CD4-positive, alpha-beta memory T cell (primary cell): ENCODE data around the gene SRCAP. TPM values are rescaled to one million over a fixed set of nuclear protein-coding genes. Genes with fewer than 3 reads are reported as not detected.

Source experiments
- CTCF ChIA-PET: fragments of 350-600 bp; sonication (Branson Sonifier 250); formaldehyde crosslinking; loops from one replicate; lab custom pipeline; 2021; ENCODE audit warnings: inconsistent platforms; ENCODE audit not compliant: partially characterized antibody; lab: Charles Lee
- POLR2A ChIA-PET: fragments of 350-600 bp; sonication (Branson Sonifier 250); formaldehyde crosslinking; loops from one replicate; lab custom pipeline; 2021; ENCODE audit not compliant: partially characterized antibody; lab: Charles Lee
- DNase-seq, 5 donors: peaks; one replicate each; pipeline versions ENCODE4 v3.0.0 to v3.0.0-alpha.2; 2020 to 2022; ENCODE audit warnings: mixed read lengths in 1 of 5
- H3K27ac ChIP-seq: one replicate; pipeline ENCODE4 v1.7.0; 2013; ENCODE audit warnings: low read depth, low read length
- H3K27me3 ChIP-seq: 2 replicates; pipeline ENCODE4 v1.7.0; 2013; ENCODE audit warnings: mild to moderate bottlenecking, low read length, moderate library complexity; ENCODE audit not compliant: insufficient read depth
- H3K36me3 ChIP-seq: 2 replicates; pipeline ENCODE4 v1.7.0; 2013; ENCODE audit warnings: mild to moderate bottlenecking, low read length, moderate library complexity; ENCODE audit not compliant: insufficient read depth
- H3K4me1 ChIP-seq: 2 replicates; pipeline ENCODE4 v1.7.0; 2013; ENCODE audit warnings: mild to moderate bottlenecking, low read length, moderate library complexity; ENCODE audit not compliant: insufficient read depth
- H3K4me3 ChIP-seq, 2 donors: one replicate each; pipeline ENCODE4 v1.7.0; 2013; ENCODE audit warnings: low read length in 2 of 2, mild to moderate bottlenecking in 1 of 2
- H3K9me3 ChIP-seq, 2 donors: one replicate each; pipeline ENCODE4 v1.7.0; 2013; ENCODE audit warnings: low read length in 2 of 2, control low read depth in 1 of 2; ENCODE audit not compliant: control insufficient read depth in 1 of 2
- H3K27ac Mint-ChIP-seq, 7 donors: one replicate each; pipeline ENCODE4 v1.8.0; 2020 to 2021; ENCODE audit warnings: mixed read lengths in 7 of 7, mild to moderate bottlenecking in 6 of 7, inconsistent platforms in 3 of 7, moderate library complexity in 3 of 7
- H3K27me3 Mint-ChIP-seq, 2 donors: one replicate each; pipeline ENCODE4 v1.8.0; 2020 to 2021; ENCODE audit warnings: mixed read lengths in 2 of 2
- H3K36me3 Mint-ChIP-seq, 2 donors: one replicate each; pipeline ENCODE4 v1.8.0; 2020 to 2021; ENCODE audit warnings: mixed read lengths in 2 of 2, inconsistent platforms in 1 of 2, mild to moderate bottlenecking in 1 of 2
- H3K4me1 Mint-ChIP-seq, 4 donors: one replicate each; pipeline ENCODE4 v1.8.0; 2020 to 2021; ENCODE audit warnings: mixed read lengths in 4 of 4, mild to moderate bottlenecking in 1 of 4
- H3K4me3 Mint-ChIP-seq, 8 donors: one replicate each; pipeline ENCODE4 v1.8.0; 2020 to 2021; ENCODE audit warnings: mixed read lengths in 8 of 8, mild to moderate bottlenecking in 7 of 8, moderate library complexity in 6 of 8, inconsistent platforms in 3 of 8
- H3K9me3 Mint-ChIP-seq, 8 donors: one replicate each; pipeline ENCODE4 v1.8.0; 2020 to 2021; ENCODE audit warnings: mixed read lengths in 8 of 8, mild to moderate bottlenecking in 5 of 8, inconsistent platforms in 3 of 8, moderate library complexity in 1 of 8
- intact Hi-C: fragments of 100-400 bp; cut with micrococcal nuclease; formaldehyde crosslinking; loops from one replicate; pipeline ENCODE4 v1.15.1; 2023
- polyA plus RNA-seq, 2 donors: library from polyadenylated mRNA; unstranded; fragments of 300-500 nt; fragmentation: Illumina TruSeq; gene quantifications; one replicate each; pipeline ENCODE4 v1.2.3, GENCODE V29; 2021
- total RNA-seq, 2 experiments: library from RNA; stranded (reverse); gene quantifications; one replicate each; pipeline ENCODE4 v1.2.3, GENCODE V29; 2021

SRCAP gene
- total and polyA plus RNA-seq, 4 experiments from 2014 or later, result 1.2 to 115 (median 68.3) TPM

- Histone ChIP-seq H3K27ac (no peak overlapping the region), H3K27me3 (no peaks in the 10 kb centered on the region), H3K4me3 (no peak overlapping the region), H3K36me3 (peaks cover 23% of the 10 kb centered on the region), H3K9me3 (no peaks in the 10 kb centered on the region), H3K4me1 (peaks cover 28% of the 10 kb centered on the region)
- H3K27ac Mint-ChIP-seq, result peak overlapping the region in 1 of 7 donors; percentile 66
- intact Hi-C loops, result no loop called here
- peaks cover 0 to 2% (median 0%) of the 10 kb centered on the region in 8 donors for H3K9me3 Mint-ChIP-seq
- H3K4me1 Mint-ChIP-seq, result peaks cover 9 to 36% (median 26%) of the 10 kb centered on the region in 4 donors
- no peaks in the 10 kb centered on the region for H3K27me3 Mint-ChIP-seq
- DNase-seq, result no peak
- ChIA-PET POLR2A (interaction anchor here (3.0 kb wide), 2 partner anchors 11 kb away, joined by 13 to 16 read pairs; partner anchors contain the start of gene PHKG2), CTCF (no interaction called here)
- H3K36me3 Mint-ChIP-seq, result peaks cover 19 to 54% of the 10 kb centered on the region in 2 donors
- H3K4me3 Mint-ChIP-seq, result peak overlapping the region in 1 of 8 donors; percentile 30
Measured at GRCh38 chr16:30758988-30759491, 60.1 kb downstream of the SRCAP start.

GRCh38 chr16:30760001-30760559 lies 61.1 kb downstream of the SRCAP start:
- ChIA-PET POLR2A (interaction anchor here (0.7 to 3.0 kb wide), 4 partner anchors 12 to 62 kb away, joined by 3 to 13 read pairs (median 3); partner anchors contain the start of genes PHKG2 and SRCAP), CTCF (interaction anchor here (1.8 kb wide), 1 partner anchor 55 kb away, joined by 4 read pairs; no protein-coding TSS in a partner anchor)
- no peaks in the 10 kb centered on the region for H3K9me3 ChIP-seq
- peaks cover 14 to 51% of the 10 kb centered on the region in 2 donors for H3K36me3 Mint-ChIP-seq
- no peak overlapping the region for H3K27ac ChIP-seq
- H3K27me3 ChIP-seq, result no peaks in the 10 kb centered on the region
- H3K4me1 Mint-ChIP-seq, result peaks cover 9 to 38% (median 26%) of the 10 kb centered on the region in 4 donors
- no peaks in the 10 kb centered on the region for H3K27me3 Mint-ChIP-seq
- H3K4me3 ChIP-seq, result no peak overlapping the region
- H3K4me3 Mint-ChIP-seq, result peak overlapping the region in 5 of 8 donors; percentile 12 to 95 (median 20)
- no peak for DNase-seq
- peaks cover 30% of the 10 kb centered on the region for H3K4me1 ChIP-seq
- peaks cover 27% of the 10 kb centered on the region for H3K36me3 ChIP-seq
- intact Hi-C loops, result no loop called here
- peaks cover 0 to 2% (median 0%) of the 10 kb centered on the region in 8 donors for H3K9me3 Mint-ChIP-seq
- H3K27ac Mint-ChIP-seq, result peak overlapping the region in 1 of 7 donors; percentile 42

GRCh38 chr16:30760577-30761426 lies 61.8 kb downstream of the SRCAP start:
- H3K27me3 Mint-ChIP-seq, result no peaks in the 10 kb centered on the region
- peaks cover 18 to 52% of the 10 kb centered on the region in 2 donors for H3K36me3 Mint-ChIP-seq
- ChIA-PET POLR2A (interaction anchor here (0.7 to 3.0 kb wide), 4 partner anchors 13 to 62 kb away, joined by 3 to 13 read pairs (median 3); partner anchors contain the start of genes PHKG2 and SRCAP), CTCF (interaction anchor here (0.9 to 1.8 kb wide), 2 partner anchors 10 to 54 kb away, joined by 4 read pairs; no protein-coding TSS in a partner anchor)
- intact Hi-C loops, result no loop called here
- Histone ChIP-seq H3K27me3 (no peaks in the 10 kb centered on the region), H3K36me3 (peaks cover 34% of the 10 kb centered on the region), H3K4me1 (peaks cover 30% of the 10 kb centered on the region), H3K4me3 (peak overlapping the region in 1 of 2 donors; percentile 73), H3K9me3 (no peaks in the 10 kb centered on the region), H3K27ac (peak overlapping the region; percentile 71)
- peaks cover 9 to 38% (median 26%) of the 10 kb centered on the region in 4 donors for H3K4me1 Mint-ChIP-seq
- H3K4me3 Mint-ChIP-seq, result peak overlapping the region; percentile 94 to 98 (median 97)
- peak overlapping the region; percentile 94 to 97 (median 96) for H3K27ac Mint-ChIP-seq
- no peak for DNase-seq
- H3K9me3 Mint-ChIP-seq, result peaks cover 0 to 2% (median 0%) of the 10 kb centered on the region in 8 donors

DNA sequence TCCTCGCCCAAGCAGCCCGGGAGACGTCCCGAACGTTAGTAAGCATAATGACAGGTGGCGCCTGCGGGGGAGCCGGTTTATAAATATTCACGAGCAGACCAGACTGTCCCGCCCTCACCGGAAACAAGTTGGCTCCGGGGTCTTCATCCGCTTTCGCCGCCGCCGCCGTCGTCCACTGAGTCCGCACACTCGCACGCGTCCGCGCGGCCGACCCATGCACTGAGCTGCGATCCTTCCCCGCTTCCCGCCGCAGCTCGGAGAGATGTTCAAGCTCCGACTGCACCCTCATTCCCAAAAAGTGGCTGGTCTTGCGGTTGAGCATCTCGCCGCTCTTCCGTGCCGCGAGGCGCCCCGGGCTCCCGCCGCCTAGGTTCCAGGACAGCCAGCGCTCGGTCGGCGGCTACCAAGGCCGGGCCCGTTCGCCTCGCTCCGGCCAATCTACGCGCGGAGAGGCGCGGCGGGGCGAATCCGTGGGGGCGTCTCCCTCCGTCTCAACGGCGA lies 62.5 kb downstream of the SRCAP start:
- H3K4me3 ChIP-seq, result peak overlapping the region; percentile 73 to 97
- Mint-ChIP-seq H3K36me3 (peaks cover 18 to 54% of the 10 kb centered on the region in 2 donors), H3K27me3 (no peaks in the 10 kb centered on the region), H3K27ac (peak overlapping the region; percentile 94 to 97 (median 96)), H3K4me3 (peak overlapping the region; percentile 94 to 98 (median 97)), H3K4me1 (peaks cover 9 to 38% (median 26%) of the 10 kb centered on the region in 4 donors), H3K9me3 (peaks cover 0 to 2% (median 0%) of the 10 kb centered on the region in 8 donors)
- H3K27me3 ChIP-seq, result no peaks in the 10 kb centered on the region
- ChIA-PET POLR2A (interaction anchor here (0.7 to 3.0 kb wide), 2 partner anchors 14 to 113 kb away, joined by 3 to 13 read pairs; partner anchors contain the start of gene PHKG2), CTCF (interaction anchor here (0.9 kb wide), 1 partner anchor 11 kb away, joined by 4 read pairs; no protein-coding TSS in a partner anchor)
- H3K36me3 ChIP-seq, result peaks cover 35% of the 10 kb centered on the region
- peak in 4 of 5 donors; percentile 16 to 63 (median 20) for DNase-seq
- H3K27ac ChIP-seq, result peak overlapping the region; percentile 71
- H3K9me3 ChIP-seq, result no peaks in the 10 kb centered on the region
- intact Hi-C loops, result no loop called here
- H3K4me1 ChIP-seq, result peaks cover 30% of the 10 kb centered on the region

- peaks cover 11 to 38% (median 27%) of the 10 kb centered on the region in 4 donors for H3K4me1 Mint-ChIP-seq
- Histone ChIP-seq H3K9me3 (no peaks in the 10 kb centered on the region), H3K27me3 (no peaks in the 10 kb centered on the region), H3K4me3 (peak within 1 kb of the TSS; percentile 73 to 97), H3K4me1 (peaks cover 30% of the 10 kb centered on the region), H3K27ac (peak within 1 kb of the TSS; percentile 71), H3K36me3 (peaks cover 43% of the 10 kb centered on the region)
- peak; percentile 89 to 94 (median 91) for DNase-seq
- intact Hi-C loops, result loop anchor here (1.0 kb wide), 6 partner anchors 14 to 312 kb away; partner anchors contain the start of genes FBRS, FBXL19, PHKG2 and ZNF646
- H3K9me3 Mint-ChIP-seq, result peaks cover 0 to 2% (median 0%) of the 10 kb centered on the region in 8 donors
- H3K27ac Mint-ChIP-seq, result peak within 1 kb of the TSS; percentile 94 to 97 (median 96)
- peak within 1 kb of the TSS; percentile 94 to 98 (median 97) for H3K4me3 Mint-ChIP-seq
- ChIA-PET POLR2A (interaction anchor here (0.7 to 3.8 kb wide), 5 partner anchors 12 to 312 kb away, joined by 3 to 19 read pairs (median 13); partner anchors contain the start of genes PHKG2, ZNF646 and ZNF668), CTCF (interaction anchor here (0.9 to 1.2 kb wide), 4 partner anchors 12 to 52 kb away, joined by 3 to 5 read pairs (median 4); no protein-coding TSS in a partner anchor)
- no peaks in the 10 kb centered on the region for H3K27me3 Mint-ChIP-seq
- H3K36me3 Mint-ChIP-seq, result peaks cover 25 to 58% of the 10 kb centered on the region in 2 donors
Measured at GRCh38 chr16:30761928-30762902, 63.2 kb downstream of the SRCAP start, which contains the start of the genes CFAP119 and RNF40. Gene CFAP119 (minus strand): TSS chr16:30762062. CDS start chr16:30761748, 314 bp downstream. Gene RNF40 (plus strand): TSS chr16:30762322. CDS start chr16:30762546, 224 bp downstream.
